Activated naive CD8-positive, alpha-beta T cell treated with anti-CD3 and anti-CD28 coated beads, Interleukin-2, amount 50 U/mL, for 24 hours (primary cell): ENCODE data around the gene SLC3A2.
"Not testable (repeated sequence)": the region's sequence is repeated elsewhere in the genome, so short reads cannot be mapped to it uniquely, and the experiment has no call there.

Source experiments
- ATAC-seq: fragments of 150-1000 bp; cut with Tn5 transposase; one replicate; pipeline ENCODE4 v1.10.0; 2021
- DNase-seq: peaks from one replicate; pipeline ENCODE4 v3.0.0; 2021
- H3K27ac Mint-ChIP-seq: one replicate; pipeline ENCODE4 v1.8.0; 2021; ENCODE audit warnings: mild to moderate bottlenecking, mixed read lengths
- H3K27me3 Mint-ChIP-seq: one replicate; pipeline ENCODE4 v1.8.0; 2021; ENCODE audit warnings: mixed read lengths
- H3K36me3 Mint-ChIP-seq: one replicate; pipeline ENCODE4 v1.8.0; 2021; ENCODE audit warnings: low read depth, mixed read lengths
- H3K4me1 Mint-ChIP-seq: one replicate; pipeline ENCODE4 v1.8.0; 2021; ENCODE audit warnings: mixed read lengths
- H3K4me3 Mint-ChIP-seq: one replicate; pipeline ENCODE4 v1.8.0; 2021; ENCODE audit warnings: mild to moderate bottlenecking, moderate library complexity, mixed read lengths
- H3K9me3 Mint-ChIP-seq: one replicate; pipeline ENCODE4 v1.8.0; 2021; ENCODE audit warnings: mixed read lengths

Gene SLC3A2

DNA sequence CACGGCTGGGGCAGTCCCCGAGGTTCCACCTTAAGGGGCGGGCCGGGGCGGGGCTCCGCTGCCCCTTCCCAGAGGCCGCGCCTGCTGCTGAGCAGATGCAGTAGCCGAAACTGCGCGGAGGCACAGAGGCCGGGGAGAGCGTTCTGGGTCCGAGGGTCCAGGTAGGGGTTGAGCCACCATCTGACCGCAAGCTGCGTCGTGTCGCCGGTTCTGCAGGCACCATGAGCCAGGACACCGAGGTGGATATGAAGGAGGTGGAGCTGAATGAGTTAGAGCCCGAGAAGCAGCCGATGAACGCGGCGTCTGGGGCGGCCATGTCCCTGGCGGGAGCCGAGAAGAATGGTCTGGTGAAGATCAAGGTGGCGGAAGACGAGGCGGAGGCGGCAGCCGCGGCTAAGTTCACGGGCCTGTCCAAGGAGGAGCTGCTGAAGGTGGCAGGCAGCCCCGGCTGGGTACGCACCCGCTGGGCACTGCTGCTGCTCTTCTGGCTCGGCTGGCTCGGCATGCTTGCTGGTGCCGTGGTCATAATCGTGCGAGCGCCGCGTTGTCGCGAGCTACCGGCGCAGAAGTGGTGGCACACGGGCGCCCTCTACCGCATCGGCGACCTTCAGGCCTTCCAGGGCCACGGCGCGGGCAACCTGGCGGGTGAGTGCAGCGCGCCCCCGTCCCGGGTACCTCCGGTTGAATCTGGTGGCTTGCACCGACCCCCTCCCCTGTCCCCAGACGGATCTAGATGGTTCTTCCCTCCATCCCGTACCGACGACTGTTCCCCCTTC, at the start of gene SLC3A2:
Gene SLC3A2, plus strand, starts transcription at position 94 of the 776 bp plus-strand sequence. Its CDS starts 128 bp downstream, at position 222.
- Mint-ChIP-seq H3K27ac (peak within 1 kb of the TSS; percentile 100), H3K9me3 (no peaks in the 10 kb centered on the region), H3K36me3 (peaks cover 61% of the 10 kb centered on the region), H3K4me1 (peaks cover 54% of the 10 kb centered on the region), H3K27me3 (no peaks in the 10 kb centered on the region), H3K4me3 (peak within 1 kb of the TSS; percentile 100)
- DNase-seq (peak; percentile 85), ATAC-seq (peak; percentile 80)

DNA sequence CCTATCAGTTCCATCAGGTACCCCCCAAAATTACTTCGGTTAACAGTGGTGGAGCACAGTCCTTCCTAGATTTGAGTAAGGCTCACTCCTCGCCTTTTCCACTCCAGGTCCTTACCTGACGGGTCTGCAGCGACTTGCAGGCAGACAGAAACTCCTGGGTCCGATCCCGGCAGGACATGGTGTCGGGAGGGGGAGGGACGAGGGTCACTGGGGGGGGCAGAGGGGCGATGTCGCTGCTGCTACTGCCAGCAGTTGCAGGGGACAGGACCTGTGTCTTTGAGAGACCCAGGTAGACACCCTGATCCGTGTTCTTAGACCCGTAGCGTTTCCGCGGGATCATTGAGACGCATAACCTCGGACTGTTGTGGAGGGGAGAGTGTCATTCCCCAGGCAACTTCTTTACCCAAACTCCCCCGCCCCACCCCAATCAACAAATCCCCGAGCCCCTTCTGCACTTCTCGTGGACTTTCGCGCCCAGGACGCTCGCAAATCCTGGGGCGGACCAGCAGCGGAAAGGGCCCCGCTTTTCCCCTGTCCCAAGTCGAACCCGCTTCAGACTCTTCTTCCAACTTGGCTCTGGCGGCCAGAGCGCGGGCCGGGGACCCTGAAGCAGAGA, 49.7 kb upstream of the SLC3A2 start:
- no peak for ATAC-seq
- peak overlapping the region; percentile 98 for H3K4me3 Mint-ChIP-seq
- no peak for DNase-seq
- no peaks in the 10 kb centered on the region for H3K27me3 Mint-ChIP-seq
- peaks cover 36% of the 10 kb centered on the region for H3K36me3 Mint-ChIP-seq
- H3K9me3 Mint-ChIP-seq: no peaks in the 10 kb centered on the region
- H3K27ac Mint-ChIP-seq: peak overlapping the region; percentile 99
- H3K4me1 Mint-ChIP-seq: peaks cover 44% of the 10 kb centered on the region

DNA sequence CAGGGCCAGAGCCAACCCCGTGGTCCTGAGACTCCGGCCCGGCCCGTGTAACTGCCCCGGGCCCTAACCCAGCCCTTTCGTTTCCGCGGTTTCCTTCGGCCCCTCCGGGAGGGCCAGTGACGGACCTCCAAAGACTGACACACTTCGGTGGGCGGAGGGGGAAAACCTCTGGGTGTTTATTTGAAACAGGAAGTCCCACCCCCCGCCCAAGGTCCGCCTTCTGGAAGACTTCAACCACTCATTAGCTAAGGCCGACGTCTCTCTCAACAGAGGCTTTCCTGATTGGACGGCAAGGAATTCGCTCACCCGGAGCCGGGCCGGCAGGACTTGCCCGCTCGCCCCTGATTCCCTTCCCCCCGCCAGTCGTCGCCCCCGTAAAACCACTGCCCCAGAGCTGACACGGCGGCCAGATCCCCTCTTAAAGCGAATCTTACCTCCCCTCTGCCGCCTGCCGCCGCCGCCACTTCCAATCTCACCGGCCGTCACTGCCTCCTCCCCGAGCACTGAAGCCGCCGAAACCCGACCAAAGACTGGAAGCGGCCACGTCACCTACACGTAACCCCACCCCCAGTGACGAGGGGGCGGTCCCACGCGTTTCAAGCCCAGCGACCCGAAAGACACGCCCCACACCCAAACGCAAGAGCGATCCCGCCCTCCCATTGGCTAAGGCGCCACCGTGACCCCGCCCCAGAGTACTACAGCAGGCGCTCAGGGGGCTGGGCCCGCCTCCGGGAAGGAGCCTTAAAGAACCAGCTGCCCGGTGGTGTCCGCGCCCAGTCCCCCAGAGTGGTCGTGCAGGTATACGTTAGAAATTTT, 49.0 kb upstream of the SLC3A2 start, which contains the start of gene STX5:
Gene STX5, minus strand, starts transcription at position 532 of the 816 bp plus-strand sequence. CDS start 808 bp downstream, outside the sequence.
- H3K36me3 Mint-ChIP-seq: peaks cover 41% of the 10 kb centered on the region
- peak; percentile 91 for ATAC-seq
- peaks cover 47% of the 10 kb centered on the region for H3K4me1 Mint-ChIP-seq

DNA sequence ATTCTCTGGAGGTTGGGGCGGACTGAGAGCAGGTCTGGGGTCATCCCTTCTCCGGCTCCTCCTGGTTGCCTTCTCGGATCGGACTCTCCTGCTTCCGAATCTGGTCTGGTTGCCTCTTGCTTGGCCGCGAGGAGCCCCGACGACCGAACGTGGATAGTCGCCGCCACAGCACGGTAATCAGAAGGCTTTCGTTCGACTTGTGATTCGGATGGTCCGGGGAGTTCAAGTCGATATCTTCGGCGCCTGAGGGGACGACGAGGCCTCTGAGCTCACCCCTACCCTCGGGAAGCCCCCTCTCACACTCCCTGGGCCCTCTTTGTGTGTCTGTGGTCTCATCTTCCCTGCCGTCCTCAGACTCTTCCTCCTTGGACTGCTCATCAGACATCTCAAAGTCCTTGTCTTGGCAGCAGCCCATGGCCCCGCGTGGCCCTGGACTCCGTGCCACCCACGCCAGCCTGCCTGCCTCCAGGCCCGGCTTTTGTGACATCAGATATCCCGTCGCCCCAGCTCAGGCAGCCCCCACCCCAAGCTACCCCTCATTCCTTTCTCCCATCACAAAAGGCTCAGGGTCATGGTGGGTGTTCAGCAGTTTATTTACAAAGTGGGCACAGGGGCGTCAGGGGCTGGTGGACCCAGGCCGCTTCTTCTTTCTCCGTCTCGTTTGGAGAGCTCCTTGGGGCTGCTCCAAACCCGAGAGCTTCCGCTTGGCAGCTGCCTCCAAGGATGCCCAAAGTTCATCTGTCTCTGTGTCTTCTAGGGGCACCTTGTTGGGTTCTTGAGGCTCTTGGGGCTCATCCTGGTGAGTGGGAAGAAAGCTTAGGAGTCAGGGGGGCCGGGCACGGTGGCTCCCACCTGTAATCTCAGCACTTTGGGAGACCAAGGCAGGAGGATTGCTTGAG, 48.1 kb upstream of the SLC3A2 start, which contains the start of gene TEX54:
Gene TEX54, minus strand, starts transcription at position 506 of the 899 bp plus-strand sequence.
- DNase-seq (no peak), ATAC-seq (peak; percentile 0)
- Mint-ChIP-seq H3K4me3 (peak within 1 kb of the TSS; percentile 98), H3K9me3 (no peaks in the 10 kb centered on the region), H3K27me3 (no peaks in the 10 kb centered on the region), H3K36me3 (peaks cover 40% of the 10 kb centered on the region), H3K4me1 (peaks cover 54% of the 10 kb centered on the region), H3K27ac (peak within 1 kb of the TSS; percentile 99)

More for the DNA sequence above, 49.0 kb upstream of the SLC3A2 start, which contains the start of gene STX5:
- Mint-ChIP-seq H3K27ac (peak within 1 kb of the TSS; percentile 99), H3K27me3 (no peaks in the 10 kb centered on the region), H3K4me3 (peak within 1 kb of the TSS; percentile 98), H3K9me3 (no peaks in the 10 kb centered on the region)
- DNase-seq: peak; percentile 100

DNA sequence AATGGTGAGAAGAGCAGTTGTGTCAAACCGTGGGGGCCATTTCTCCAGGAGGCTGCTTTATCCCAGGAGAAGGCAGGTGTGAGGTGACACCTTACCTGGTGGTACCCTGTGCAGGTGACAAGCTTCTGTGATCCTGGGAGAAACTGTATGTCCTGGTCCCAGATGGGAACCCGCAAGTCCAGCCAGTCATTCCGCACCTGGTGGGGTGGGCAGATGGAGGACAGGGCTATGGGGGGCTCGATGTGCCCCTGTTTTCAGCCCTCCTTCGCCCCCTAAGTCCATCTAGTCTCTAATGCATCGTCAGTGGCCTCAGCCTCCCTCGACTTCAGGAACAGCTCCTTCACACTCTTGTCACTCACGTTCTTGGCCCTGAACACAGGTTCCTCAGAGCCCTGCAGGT, 45.4 kb upstream of the SLC3A2 start:
- Mint-ChIP-seq H3K4me1 (peaks cover 65% of the 10 kb centered on the region), H3K9me3 (no peaks in the 10 kb centered on the region), H3K36me3 (peaks cover 44% of the 10 kb centered on the region), H3K27me3 (no peaks in the 10 kb centered on the region), H3K4me3 (no peak overlapping the region), H3K27ac (peak overlapping the region; percentile 71)
- ATAC-seq: no peak
- DNase-seq: no peak

DNA sequence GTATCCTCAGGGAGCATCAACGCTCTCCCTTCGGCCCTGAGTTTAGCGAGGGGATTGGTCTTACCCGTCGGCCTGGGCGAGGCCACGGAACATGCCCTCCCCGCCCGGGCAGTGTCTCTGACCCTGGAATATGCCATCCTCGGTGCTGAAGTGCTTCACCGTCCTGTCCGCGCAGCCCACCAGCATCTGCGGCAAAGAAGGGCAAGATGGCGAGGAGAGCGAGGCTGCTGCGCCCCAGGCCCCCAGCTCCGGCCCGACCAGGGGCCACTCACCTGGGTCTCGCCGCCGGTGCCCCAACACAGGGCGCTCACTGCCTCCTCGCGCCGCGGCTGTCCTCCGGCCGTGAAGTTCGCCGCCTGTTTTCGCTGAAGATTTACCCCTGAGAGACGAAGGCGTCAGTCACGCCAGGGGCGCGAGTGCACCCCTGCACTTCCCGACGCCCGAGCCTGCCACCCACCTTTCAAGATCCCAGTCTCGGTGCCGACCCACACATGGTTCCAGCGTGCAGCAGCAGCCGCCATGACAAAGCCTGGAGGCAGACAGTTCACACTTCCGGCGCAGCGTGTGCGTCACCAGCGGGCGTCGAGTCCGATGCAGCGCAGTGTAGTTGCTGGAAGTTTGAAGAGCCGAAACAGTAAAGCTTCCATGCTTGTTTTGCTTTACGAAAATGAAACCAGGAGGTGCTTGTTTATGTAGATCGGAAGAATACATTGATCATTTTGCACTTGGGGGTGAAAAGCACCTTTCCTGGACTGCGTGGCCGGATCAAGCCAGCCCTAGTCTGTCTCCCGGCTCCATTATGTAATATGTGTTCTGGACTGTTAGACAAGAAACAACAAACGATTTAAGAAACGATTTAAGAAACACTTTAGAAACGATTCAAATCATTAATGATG, 41.4 kb upstream of the SLC3A2 start, which contains the start of gene WDR74:
Gene WDR74, minus strand, starts transcription at position 541 of the 896 bp plus-strand sequence. Its CDS starts 20 bp downstream, at position 521.
- DNase-seq (peak; percentile 92), ATAC-seq (peak; percentile 48)
- Mint-ChIP-seq H3K4me3 (no peak within 1 kb of the TSS), H3K9me3 (no peaks in the 10 kb centered on the region), H3K27me3 (no peaks in the 10 kb centered on the region), H3K36me3 (peaks cover 32% of the 10 kb centered on the region), H3K27ac (no peak within 1 kb of the TSS), H3K4me1 (peaks cover 46% of the 10 kb centered on the region)

DNA sequence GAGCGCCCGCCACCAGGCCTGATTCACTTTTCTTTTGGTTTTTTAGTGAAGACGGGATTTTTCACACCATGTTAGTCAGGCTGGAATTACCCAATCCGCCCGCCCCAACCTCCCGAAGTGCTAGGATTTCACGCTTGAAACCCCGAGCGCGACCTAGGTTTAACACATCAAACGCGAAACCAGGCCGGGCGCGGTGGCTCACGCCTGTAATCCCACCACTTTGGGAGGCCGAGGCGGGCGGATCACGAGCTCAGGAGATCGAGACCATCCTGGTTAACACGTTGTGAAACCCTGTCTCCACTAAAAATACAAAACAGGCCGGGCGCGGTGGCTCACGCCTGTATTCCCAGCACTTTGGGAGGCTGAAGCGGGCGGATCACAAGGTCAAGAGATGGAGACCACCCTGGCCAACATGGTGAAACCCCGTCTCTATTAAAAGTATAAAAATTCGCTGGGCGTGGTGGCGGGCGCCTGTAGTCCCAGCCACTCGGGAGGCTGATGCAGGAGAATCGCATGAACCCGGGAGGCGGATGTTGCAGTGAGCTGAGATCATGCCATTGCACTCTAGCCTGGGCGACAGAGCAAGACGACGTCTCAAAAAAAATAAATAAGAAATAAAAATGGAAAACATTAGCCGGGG, 39.9 kb upstream of the SLC3A2 start:
- not testable (repeated sequence) for H3K27me3 Mint-ChIP-seq, H3K4me3 Mint-ChIP-seq, H3K27ac Mint-ChIP-seq, H3K9me3 Mint-ChIP-seq
- peak; percentile 84 for DNase-seq
- Mint-ChIP-seq H3K4me1 (peaks cover 38% of the 10 kb centered on the region), H3K36me3 (peaks cover 20% of the 10 kb centered on the region)
- ATAC-seq: peak; percentile 12

DNA sequence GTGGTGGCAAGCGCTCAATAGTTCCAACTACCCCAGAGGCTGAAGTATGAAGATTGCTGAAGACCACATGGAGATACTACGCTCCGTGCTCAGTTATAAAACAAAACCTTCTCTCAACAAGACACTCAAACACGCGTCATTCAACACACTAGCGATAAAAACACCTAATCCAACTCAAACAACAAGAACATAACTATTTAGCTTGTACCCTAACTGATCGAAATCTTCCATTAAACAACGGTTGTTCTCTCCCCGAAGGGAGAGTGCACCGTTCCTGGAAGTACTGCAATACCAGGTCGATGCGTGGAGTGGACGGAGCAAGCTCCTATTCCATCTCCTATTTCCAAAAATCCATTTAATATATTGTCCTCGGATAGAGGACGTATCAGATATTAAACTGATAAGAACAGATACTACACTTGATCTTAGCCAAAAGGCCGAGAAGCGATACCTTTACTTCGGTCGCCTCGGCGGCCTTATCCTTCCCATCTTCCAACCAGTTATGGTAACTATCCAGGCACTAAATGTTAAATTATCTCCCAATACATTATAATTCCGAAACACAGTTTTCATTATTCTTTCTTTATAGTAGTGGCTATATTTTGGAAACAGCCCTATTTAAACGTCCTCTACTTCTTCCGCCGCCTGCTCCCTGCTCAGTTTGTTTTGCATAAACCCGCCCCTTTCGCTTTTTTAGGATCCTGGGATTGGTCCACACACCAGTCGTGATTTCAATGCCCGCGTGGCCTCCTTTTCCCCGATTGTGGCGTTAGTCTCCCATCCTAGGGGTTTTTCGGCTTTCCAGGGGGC, 39.1 kb upstream of the SLC3A2 start:
- Mint-ChIP-seq H3K9me3 (no peaks in the 10 kb centered on the region), H3K27me3 (no peaks in the 10 kb centered on the region), H3K27ac (no peak overlapping the region), H3K4me1 (peaks cover 35% of the 10 kb centered on the region), H3K36me3 (peaks cover 16% of the 10 kb centered on the region), H3K4me3 (no peak overlapping the region)
- peak; percentile 78 for DNase-seq
- peak; percentile 84 for ATAC-seq

DNA sequence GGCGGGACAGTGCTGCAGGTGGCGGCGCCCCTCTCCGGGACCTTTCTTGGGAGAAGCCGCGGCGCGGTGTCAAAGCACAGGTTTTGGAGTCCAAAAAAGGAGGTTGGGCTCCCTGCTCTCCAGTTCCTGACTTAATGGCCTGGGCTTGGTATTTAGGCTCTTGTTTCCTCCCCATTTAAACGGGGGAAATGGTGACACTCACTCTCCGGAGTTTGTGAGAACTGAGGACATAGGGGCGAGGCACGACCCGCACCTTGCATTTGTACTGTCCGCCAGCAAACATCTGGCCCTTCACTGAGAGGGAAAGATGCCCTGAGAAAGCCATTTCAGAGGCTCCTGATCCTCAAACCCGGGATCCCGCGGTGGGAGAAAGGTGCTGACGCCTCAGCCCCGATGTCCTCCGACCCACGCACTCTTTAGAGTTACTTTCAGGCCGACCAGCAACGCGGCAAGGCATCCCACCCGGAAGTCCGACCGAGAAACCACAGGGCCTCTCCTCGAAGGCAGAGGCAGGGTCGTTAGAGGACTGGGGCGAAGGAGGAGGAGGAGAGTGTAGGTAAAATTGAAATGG, 38.4 kb upstream of the SLC3A2 start:
- Mint-ChIP-seq H3K9me3 (no peaks in the 10 kb centered on the region), H3K36me3 (peaks cover 13% of the 10 kb centered on the region), H3K27me3 (no peaks in the 10 kb centered on the region), H3K27ac (no peak overlapping the region), H3K4me1 (peaks cover 30% of the 10 kb centered on the region), H3K4me3 (no peak overlapping the region)
- no peak for ATAC-seq
- peak; percentile 67 for DNase-seq

DNA sequence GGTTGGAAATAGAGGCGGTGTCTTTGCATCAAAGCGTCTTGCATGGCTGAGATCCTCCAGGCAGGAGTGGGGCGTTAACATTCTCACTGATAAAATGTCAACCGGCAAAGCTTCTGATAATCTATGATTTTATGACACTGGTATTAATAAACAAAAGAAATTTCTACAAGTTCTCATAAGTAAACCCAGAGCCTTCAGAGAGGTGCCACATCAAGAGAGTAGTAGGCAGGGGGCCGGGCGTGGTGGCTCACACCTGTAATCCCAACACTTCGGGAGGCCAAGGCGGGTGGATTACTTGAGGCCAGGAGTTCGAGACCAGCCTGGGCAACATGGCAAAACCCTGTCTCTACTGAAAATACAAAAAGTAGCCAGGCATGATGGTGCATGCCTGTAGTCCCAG, 37.8 kb upstream of the SLC3A2 start:
- not testable (repeated sequence) for H3K27me3 Mint-ChIP-seq, DNase-seq, ATAC-seq, H3K9me3 Mint-ChIP-seq, H3K27ac Mint-ChIP-seq, H3K36me3 Mint-ChIP-seq, H3K4me3 Mint-ChIP-seq
- peaks cover 25% of the 10 kb centered on the region for H3K4me1 Mint-ChIP-seq

DNA sequence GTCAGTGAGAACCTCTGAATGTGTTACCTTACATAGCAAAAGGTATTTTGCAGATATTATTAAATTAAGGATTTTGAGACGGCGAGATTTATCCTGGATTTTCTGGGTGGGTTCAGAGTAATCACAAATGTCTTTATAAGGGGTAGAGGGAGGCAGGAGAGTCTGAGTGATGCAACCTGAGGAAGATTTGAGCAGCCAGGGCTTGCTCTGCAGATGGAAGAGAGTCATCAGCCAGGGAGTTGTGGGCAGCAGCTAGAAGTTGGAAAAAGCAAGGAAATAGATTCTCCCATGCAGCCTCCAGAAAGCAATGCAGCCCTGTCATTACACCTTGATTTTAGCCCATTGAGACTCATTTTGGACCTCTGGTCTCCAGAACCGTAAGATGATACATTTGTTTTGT, 37.2 kb upstream of the SLC3A2 start:
- H3K9me3 Mint-ChIP-seq: no peaks in the 10 kb centered on the region
- no peaks in the 10 kb centered on the region for H3K27me3 Mint-ChIP-seq
- ATAC-seq: no peak

More for the DNA sequence above, 37.2 kb upstream of the SLC3A2 start:
- DNase-seq: no peak
- Mint-ChIP-seq H3K4me1 (peaks cover 25% of the 10 kb centered on the region), H3K27ac (peak overlapping the region; percentile 55), H3K36me3 (peaks cover 7% of the 10 kb centered on the region), H3K4me3 (no peak overlapping the region)
